ENCODE measurements around the gene MUC2.

MUC2 gene

DNA sequence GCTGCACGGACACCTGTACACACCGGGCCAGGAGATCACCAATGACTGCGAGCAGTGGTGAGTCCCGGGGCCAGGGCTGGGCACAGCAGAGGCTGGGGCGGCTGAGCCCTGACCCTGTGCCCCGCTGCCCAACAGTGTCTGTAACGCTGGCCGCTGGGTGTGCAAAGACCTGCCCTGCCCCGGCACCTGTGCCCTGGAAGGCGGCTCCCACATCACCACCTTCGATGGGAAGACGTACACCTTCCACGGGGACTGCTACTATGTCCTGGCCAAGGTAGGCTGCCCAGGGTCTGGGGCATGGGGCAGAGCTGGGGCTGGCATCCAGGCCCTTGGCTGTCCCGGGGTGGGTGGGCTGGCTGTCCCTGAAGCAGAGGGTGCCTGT is 7.7 kb downstream of the MUC2 start:
- TF ChIP-seq, protein P1, sequence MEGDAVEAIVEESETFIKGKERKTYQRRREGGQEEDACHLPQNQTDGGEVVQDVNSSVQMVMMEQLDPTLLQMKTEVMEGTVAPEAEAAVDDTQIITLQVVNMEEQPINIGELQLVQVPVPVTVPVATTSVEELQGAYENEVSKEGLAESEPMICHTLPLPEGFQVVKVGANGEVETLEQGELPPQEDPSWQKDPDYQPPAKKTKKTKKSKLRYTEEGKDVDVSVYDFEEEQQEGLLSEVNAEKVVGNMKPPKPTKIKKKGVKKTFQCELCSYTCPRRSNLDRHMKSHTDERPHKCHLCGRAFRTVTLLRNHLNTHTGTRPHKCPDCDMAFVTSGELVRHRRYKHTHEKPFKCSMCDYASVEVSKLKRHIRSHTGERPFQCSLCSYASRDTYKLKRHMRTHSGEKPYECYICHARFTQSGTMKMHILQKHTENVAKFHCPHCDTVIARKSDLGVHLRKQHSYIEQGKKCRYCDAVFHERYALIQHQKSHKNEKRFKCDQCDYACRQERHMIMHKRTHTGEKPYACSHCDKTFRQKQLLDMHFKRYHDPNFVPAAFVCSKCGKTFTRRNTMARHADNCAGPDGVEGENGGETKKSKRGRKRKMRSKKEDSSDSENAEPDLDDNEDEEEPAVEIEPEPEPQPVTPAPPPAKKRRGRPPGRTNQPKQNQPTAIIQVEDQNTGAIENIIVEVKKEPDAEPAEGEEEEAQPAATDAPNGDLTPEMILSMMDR (IDR thresholded peaks at IDR 0.05) = no peak

DNA sequence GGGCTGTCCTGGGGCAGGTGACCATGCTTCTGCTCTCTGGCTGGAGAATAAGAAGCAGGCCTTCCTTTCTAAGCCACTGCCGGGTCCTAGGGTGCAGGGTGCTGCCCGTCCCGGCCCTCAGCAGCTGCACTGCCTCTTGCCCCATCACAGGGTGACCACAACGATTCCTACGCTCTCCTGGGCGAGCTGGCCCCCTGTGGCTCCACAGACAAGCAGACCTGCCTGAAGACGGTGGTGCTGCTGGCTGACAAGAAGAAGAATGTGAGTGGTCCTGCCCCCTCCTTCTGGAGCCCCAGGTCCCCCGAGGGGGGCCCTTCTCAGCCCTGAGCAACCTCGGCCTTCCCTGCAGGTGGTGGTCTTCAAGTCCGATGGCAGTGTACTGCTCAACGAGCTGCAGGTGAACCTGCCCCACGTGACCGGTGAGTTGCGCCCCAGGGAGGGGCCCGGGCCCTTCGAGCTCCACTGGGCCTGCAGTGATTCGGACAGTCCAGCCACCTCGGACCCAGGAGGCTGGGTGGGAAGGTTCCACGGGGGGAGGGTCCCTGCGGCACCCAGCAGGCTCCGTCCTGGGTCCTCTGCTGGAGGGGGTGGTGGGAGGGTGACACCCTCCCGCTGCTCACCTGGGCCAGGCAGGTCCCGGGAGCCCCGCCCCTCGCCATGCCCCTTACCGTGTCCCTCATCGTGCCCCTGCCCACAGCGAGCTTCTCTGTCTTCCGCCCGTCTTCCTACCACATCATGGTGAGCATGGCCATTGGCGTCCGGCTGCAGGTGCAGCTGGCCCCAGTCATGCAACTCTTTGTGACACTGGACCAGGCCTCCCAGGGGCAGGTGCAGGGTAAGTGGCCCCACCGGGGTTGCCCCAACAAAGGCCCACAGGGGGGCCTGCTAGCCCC is 8.3 kb downstream of the MUC2 start:
- TF ChIP-seq, protein P1 (IDR thresholded peaks at IDR 0.05) = no peak

DNA sequence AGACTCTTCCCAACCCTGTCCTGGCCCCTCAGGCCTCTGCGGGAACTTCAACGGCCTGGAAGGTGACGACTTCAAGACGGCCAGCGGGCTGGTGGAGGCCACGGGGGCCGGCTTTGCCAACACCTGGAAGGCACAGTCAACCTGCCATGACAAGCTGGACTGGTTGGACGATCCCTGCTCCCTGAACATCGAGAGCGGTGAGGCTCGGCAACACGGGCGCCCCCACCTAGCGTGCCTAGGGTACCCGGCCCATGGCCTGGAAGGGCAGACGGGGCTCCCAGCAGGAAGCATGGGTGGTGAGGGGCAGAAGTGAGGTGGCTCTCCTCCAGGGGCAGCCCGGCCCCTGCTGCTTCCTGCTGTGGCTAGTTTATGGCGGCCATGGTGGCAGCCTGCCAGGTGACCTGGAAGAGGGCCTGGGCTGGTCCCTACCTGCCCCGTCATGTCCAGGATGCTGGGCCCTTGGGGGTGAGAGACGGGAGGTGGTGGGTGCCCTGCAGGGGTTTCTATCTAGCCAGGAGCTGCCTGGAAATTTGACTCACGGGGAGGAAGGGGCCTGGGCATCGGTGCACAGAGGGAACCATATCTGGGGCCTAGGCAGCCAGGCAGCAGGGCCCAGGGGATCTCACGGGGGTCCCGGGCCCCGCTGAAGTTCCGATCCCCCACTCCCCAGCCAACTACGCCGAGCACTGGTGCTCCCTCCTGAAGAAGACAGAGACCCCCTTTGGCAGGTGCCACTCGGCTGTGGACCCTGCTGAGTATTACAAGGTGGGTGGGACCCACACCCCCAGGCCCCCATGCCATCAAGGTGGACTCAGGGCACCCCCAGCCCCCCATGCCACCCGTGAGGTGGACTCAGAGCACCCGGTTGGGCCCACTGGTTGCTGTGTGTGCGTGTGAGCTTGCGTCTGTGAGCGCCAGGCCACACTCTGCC is 9.2 kb downstream of the MUC2 start:
- TF ChIP-seq, protein P1 (IDR thresholded peaks at IDR 0.05) = no peak

DNA sequence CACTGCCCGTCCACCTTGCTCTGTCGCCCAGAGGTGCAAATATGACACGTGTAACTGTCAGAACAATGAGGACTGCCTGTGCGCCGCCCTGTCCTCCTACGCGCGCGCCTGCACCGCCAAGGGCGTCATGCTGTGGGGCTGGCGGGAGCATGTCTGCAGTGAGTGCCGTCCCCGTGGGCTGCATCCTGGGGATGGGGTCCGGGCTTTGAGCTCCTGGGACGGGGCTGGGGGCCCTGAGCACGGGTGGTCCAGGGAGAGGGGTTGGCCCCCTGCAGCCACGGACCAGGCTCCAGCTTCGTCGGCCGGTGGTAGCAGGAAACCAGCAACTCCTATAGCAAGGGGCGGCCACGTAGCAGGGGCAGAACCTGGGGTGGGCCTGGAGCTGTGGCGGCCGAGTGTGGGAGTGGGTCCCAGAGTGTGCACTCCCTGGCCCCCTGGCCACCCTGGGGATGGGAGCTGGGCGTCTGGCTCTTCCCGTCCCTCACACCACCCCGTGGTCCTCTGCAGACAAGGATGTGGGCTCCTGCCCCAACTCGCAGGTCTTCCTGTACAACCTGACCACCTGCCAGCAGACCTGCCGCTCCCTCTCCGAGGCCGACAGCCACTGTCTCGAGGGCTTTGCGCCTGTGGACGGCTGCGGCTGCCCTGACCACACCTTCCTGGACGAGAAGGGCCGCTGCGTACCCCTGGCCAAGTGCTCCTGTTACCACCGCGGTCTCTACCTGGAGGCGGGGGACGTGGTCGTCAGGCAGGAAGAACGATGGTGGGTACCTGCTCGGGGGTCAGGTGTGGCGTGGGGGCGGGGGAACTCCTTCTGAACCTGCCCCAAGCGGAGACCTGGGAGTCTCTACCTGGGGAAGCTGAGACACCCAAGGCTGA is 10.1 kb downstream of the MUC2 start:
- TF ChIP-seq, protein P1 (IDR thresholded peaks at IDR 0.05) = no peak

GRCh38 chr11:1085440-1086170 is 10.9 kb downstream of the MUC2 start:
- TF ChIP-seq, protein P1 (IDR thresholded peaks at IDR 0.05) = no peak

DNA sequence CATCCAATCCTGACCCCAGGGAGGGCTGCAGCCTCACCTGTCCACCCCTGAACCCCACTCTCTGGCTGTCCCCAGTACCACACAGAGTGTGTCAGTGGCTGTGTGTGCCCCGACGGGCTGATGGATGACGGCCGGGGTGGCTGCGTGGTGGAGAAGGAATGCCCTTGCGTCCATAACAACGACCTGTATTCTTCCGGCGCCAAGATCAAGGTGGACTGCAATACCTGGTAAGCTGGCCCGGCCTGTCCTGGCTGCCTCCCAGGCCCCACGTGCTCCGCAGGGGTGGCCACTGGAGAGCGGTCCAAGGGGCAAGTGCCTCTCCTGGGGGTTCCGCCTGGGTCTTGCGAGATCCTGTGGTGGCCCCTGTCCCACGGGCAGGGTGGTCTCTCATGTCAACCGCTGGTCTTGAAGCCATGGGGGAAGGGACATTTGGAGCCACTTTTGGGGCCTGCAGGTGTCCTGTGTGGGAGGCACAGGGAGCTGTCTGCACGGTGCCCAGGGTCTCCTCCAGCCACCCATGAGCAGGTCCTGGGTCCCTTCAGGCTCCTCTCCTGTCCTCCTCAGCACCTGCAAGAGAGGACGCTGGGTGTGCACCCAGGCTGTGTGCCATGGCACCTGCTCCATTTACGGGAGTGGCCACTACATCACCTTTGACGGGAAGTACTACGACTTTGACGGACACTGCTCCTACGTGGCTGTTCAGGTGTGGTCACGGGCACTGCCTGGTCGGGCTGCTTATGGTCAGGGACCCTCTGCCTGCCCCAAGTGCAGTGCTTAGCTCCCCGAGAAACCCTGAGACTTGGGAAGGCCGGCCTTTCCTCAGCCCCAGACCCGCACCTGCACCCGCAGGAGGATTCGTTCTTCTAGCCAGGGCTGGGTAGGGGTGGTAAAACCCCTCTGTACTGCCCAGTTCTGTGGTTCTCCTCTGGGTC is 11.8 kb downstream of the MUC2 start:
- TF ChIP-seq, protein P1 (IDR thresholded peaks at IDR 0.05) = no peak

All from LNCAP (cell line).